Subcutaneous adipose tissue (tissue), 4 donors: Measurements from ENCODE around the gene CFAP157. TPM values are rescaled to one million over a fixed set of nuclear protein-coding genes. Genes with fewer than 3 reads are reported as not detected.

Experiments used
- CTCF ChIP-seq: fragments of 450-650 bp; IDR thresholded peaks from one replicate; pipeline ENCODE4 v1.5.1; 2016; ENCODE audit warnings: low read depth, mild to moderate bottlenecking, control low read depth, antibody characterized with exemption, moderate library complexity
- total RNA-seq, 4 donors: library from RNA; depleted of rRNA; stranded (reverse); fragments of >200 nt; gene quantifications; one replicate each; pipeline ENCODE4 v1.1.0, GENCODE V29; 2016

CFAP157 gene
- total RNA-seq, 4 donors from 2014 or later: not detected

GRCh38 chr9:127758843-127759242 lies 52.1 kb downstream of the CFAP157 start:
- no peak for TF ChIP-seq CTCF

GRCh38 chr9:127761061-127761460 lies 54.3 kb downstream of the CFAP157 start:
- TF ChIP-seq CTCF: no peak

- TF ChIP-seq CTCF: no peak
These were observed 54.7 kb downstream of the CFAP157 start for GRCh38 chr9:127761491-127761956.

GRCh38 chr9:127762111-127762676 lies 55.4 kb downstream of the CFAP157 start:
- no peak for TF ChIP-seq CTCF

- TF ChIP-seq CTCF: no peak
These were observed 57.2 kb downstream of the CFAP157 start for GRCh38 chr9:127763918-127764384.

- TF ChIP-seq CTCF: no peak
These were observed 58.6 kb downstream of the CFAP157 start for GRCh38 chr9:127765418-127765817.

Other genes with a start within 250 kb of the CFAP157 start
- gene STXBP1, start 94.7 kb upstream of the CFAP157 start, total RNA-seq: 100 to 1,000 TPM in 1 of 4 donors, 10 to 100 TPM in 3; 23.2 to 116 (median 69.3) TPM
- gene PTRH1, start 8.7 kb downstream of the CFAP157 start, total RNA-seq: 10 to 100 TPM in 3 of 4 donors, 1 to 10 TPM in 1; 9.9 to 32.8 (median 17.2) TPM
- under 1 TPM in 1 of 4 donors, not detected in 3; 0.16 TPM for gene TTC16, start 9.1 kb downstream of the CFAP157 start, total RNA-seq
- 10 to 100 TPM in 2 of 4 donors, 1 to 10 TPM in 2; 4.1 to 14.3 (median 8.8) TPM for gene TOR2A, start 28.3 kb downstream of the CFAP157 start, total RNA-seq
- gene SH2D3C, start 71.7 kb downstream of the CFAP157 start, total RNA-seq: 10 to 100 TPM in 1 of 4 donors, 1 to 10 TPM in 3; 6.8 to 23.0 (median 8.4) TPM
- 10 to 100 TPM; 44.0 to 91.4 (median 56.2) TPM for gene CDK9, start 79.0 kb downstream of the CFAP157 start, total RNA-seq
- gene FPGS, start 95.9 kb downstream of the CFAP157 start, total RNA-seq: 100 to 1,000 TPM in 1 of 4 donors, 10 to 100 TPM in 3; 42.0 to 230 (median 75.4) TPM
- gene ENG, start 147.7 kb downstream of the CFAP157 start, total RNA-seq: 100 to 1,000 TPM in 1 of 4 donors, 10 to 100 TPM in 3; 37.9 to 153 (median 50.8) TPM
- 10 to 100 TPM; 14.2 to 35.6 (median 19.1) TPM for gene AK1, start 170.7 kb downstream of the CFAP157 start, total RNA-seq
- gene ST6GALNAC6, start 192.6 kb downstream of the CFAP157 start, total RNA-seq: 100 to 1,000 TPM; 101 to 287 (median 176) TPM
- gene ST6GALNAC4, start 210.1 kb downstream of the CFAP157 start, total RNA-seq: 10 to 100 TPM in 3 of 4 donors, 1 to 10 TPM in 1; 9.6 to 39.1 (median 21.4) TPM
- 1 to 10 TPM in 2 of 4 donors, under 1 TPM in 1, not detected in 1; 0.44 to 2.3 (median 1.0) TPM for gene PIP5KL1, start 223.8 kb downstream of the CFAP157 start, total RNA-seq
- 10 to 100 TPM in 2 of 4 donors, 1 to 10 TPM in 2; 7.5 to 14.2 (median 9.6) TPM for gene DPM2, start 230.9 kb downstream of the CFAP157 start, total RNA-seq